Mesothelial cell of epicardium (in vitro differentiated cells): ENCODE measurements around the gene MAL. TPM values are rescaled to one million over a fixed set of nuclear protein-coding genes. Genes with fewer than 3 reads are reported as not detected.

Experiments
- DNase-seq, 2 experiments: peaks; one replicate each; pipeline ENCODE4 v3.0.0; 2021; ENCODE audit warnings: low spot score in 2 of 2; ENCODE audit not compliant: unreplicated experiment in 2 of 2
- H3K27ac Mint-ChIP-seq: 2 replicates; pipeline ENCODE4 v1.8.0; 2021; ENCODE audit warnings: mixed read lengths
- H3K27me3 Mint-ChIP-seq: 2 replicates; pipeline ENCODE4 v1.8.0; 2021; ENCODE audit warnings: low read depth, mixed read lengths
- H3K36me3 Mint-ChIP-seq: 2 replicates; pipeline ENCODE4 v1.8.0; 2021; ENCODE audit warnings: mixed read lengths
- H3K4me1 Mint-ChIP-seq: 2 replicates; pipeline ENCODE4 v1.8.0; 2021; ENCODE audit warnings: mixed read lengths
- H3K4me3 Mint-ChIP-seq: 2 replicates; pipeline ENCODE4 v1.8.0; 2021; ENCODE audit warnings: mild to moderate bottlenecking, moderate library complexity, mixed read lengths
- H3K9me3 Mint-ChIP-seq: 2 replicates; pipeline ENCODE4 v1.8.0; 2021; ENCODE audit warnings: mixed read lengths
- CTCF ChIP-seq: fragments of 200-600 bp; sonication (generic); IDR thresholded peaks from one replicate; pipeline ENCODE4 v1.5.0; 2021; ENCODE audit warnings: antibody characterized with exemption; ENCODE audit not compliant: unreplicated experiment
- total RNA-seq: library from RNA; stranded (reverse); gene quantifications from 3 replicates; pipeline ENCODE4 v1.2.1, GENCODE V29; 2021

The MAL gene
- total RNA-seq, 1 donor from 2014 or later: not detected

- no peaks in the 10 kb centered on the region for H3K9me3 Mint-ChIP-seq
- no peaks in the 10 kb centered on the region for H3K36me3 Mint-ChIP-seq
- peaks cover 39% of the 10 kb centered on the region for H3K27me3 Mint-ChIP-seq
- no peaks in the 10 kb centered on the region for H3K4me1 Mint-ChIP-seq
- DNase-seq: peak in 1 of 2 experiments; percentile 24
- no peak overlapping the region for H3K27ac Mint-ChIP-seq
- H3K4me3 Mint-ChIP-seq: no peak overlapping the region
- TF ChIP-seq CTCF: no peak
Observed at GRCh38 chr2:94987074-94988020, 38.2 kb upstream of the MAL start.

GRCh38 chr2:94990956-94991355 is 34.6 kb upstream of the MAL start:
- H3K4me1 Mint-ChIP-seq: no peaks in the 10 kb centered on the region
- peaks cover 51% of the 10 kb centered on the region for H3K27me3 Mint-ChIP-seq
- no peak for TF ChIP-seq CTCF
- no peaks in the 10 kb centered on the region for H3K36me3 Mint-ChIP-seq
- H3K27ac Mint-ChIP-seq: no peak overlapping the region
- no peaks in the 10 kb centered on the region for H3K9me3 Mint-ChIP-seq
- H3K4me3 Mint-ChIP-seq: no peak overlapping the region
- no peak for DNase-seq

- Mint-ChIP-seq H3K36me3 (no peaks in the 10 kb centered on the region), H3K9me3 (no peaks in the 10 kb centered on the region), H3K4me1 (no peaks in the 10 kb centered on the region), H3K27me3 (peaks cover 53% of the 10 kb centered on the region), H3K4me3 (no peak overlapping the region), H3K27ac (no peak overlapping the region)
- DNase-seq: no peak
- TF ChIP-seq CTCF: no peak
Observed at GRCh38 chr2:94992360-94992759, 33.1 kb upstream of the MAL start.

GRCh38 chr2:94993176-94994062 is 32.1 kb upstream of the MAL start:
- TF ChIP-seq CTCF: no peak
- no peaks in the 10 kb centered on the region for H3K36me3 Mint-ChIP-seq
- no peak overlapping the region for H3K27ac Mint-ChIP-seq
- peaks cover 56% of the 10 kb centered on the region for H3K27me3 Mint-ChIP-seq
- H3K4me1 Mint-ChIP-seq: no peaks in the 10 kb centered on the region
- DNase-seq: no peak
- H3K4me3 Mint-ChIP-seq: no peak overlapping the region
- H3K9me3 Mint-ChIP-seq: no peaks in the 10 kb centered on the region

GRCh38 chr2:94994063-94994913 is 31.2 kb upstream of the MAL start:
- no peak for TF ChIP-seq CTCF
- DNase-seq: no peak
- H3K36me3 Mint-ChIP-seq: no peaks in the 10 kb centered on the region
- no peak overlapping the region for H3K4me3 Mint-ChIP-seq
- H3K27me3 Mint-ChIP-seq: peaks cover 58% of the 10 kb centered on the region
- no peaks in the 10 kb centered on the region for H3K9me3 Mint-ChIP-seq
- H3K4me1 Mint-ChIP-seq: no peaks in the 10 kb centered on the region
- no peak overlapping the region for H3K27ac Mint-ChIP-seq
